Measurements from ENCODE around the gene DLGAP1. TPM values are rescaled to one million over a fixed set of nuclear protein-coding genes. Genes with fewer than 3 reads are reported as not detected.

The DLGAP1 gene
- total and polyA plus RNA-seq, 2 donors (not counting 1 experiment from before 2014, with no cell fraction given): 0.07 to 0.61 TPM

- no peak for ATAC-seq (ENCODE audit: low read depth)
- H2AFZ ChIP-seq (ENCODE audit: insufficient read depth, low read depth, low read length, poor library complexity, severe bottlenecking): no peak overlapping the region
- peaks cover 0 to 3% (median 0%) of the 10 kb centered on the region in 3 donors for H3K9me3 ChIP-seq (ENCODE audit: control extremely low read depth in 1 of 3, control insufficient read depth in 2 of 3, insufficient read depth in 1 of 3, low read length in 2 of 3)
- H3K27ac ChIP-seq (ENCODE audit: low read length in 2 of 2): no peak overlapping the region
- H3K79me2 ChIP-seq (ENCODE audit: control insufficient read depth, insufficient read depth, low read length): no peaks in the 10 kb centered on the region
- no peak overlapping the region for H3K9ac ChIP-seq (ENCODE audit: low read length)
- no peaks in the 10 kb centered on the region for H3K4me1 ChIP-seq (ENCODE audit: control insufficient read depth in 2 of 2, insufficient read depth in 2 of 2, low read length in 2 of 2)
- H3K4me3 ChIP-seq (ENCODE audit: control extremely low read depth in 1 of 5, extremely low read depth in 1 of 5, insufficient read depth in 1 of 5, low read depth in 2 of 5, low read length in 4 of 5): no peak overlapping the region
- TF ChIP-seq, protein P1, sequence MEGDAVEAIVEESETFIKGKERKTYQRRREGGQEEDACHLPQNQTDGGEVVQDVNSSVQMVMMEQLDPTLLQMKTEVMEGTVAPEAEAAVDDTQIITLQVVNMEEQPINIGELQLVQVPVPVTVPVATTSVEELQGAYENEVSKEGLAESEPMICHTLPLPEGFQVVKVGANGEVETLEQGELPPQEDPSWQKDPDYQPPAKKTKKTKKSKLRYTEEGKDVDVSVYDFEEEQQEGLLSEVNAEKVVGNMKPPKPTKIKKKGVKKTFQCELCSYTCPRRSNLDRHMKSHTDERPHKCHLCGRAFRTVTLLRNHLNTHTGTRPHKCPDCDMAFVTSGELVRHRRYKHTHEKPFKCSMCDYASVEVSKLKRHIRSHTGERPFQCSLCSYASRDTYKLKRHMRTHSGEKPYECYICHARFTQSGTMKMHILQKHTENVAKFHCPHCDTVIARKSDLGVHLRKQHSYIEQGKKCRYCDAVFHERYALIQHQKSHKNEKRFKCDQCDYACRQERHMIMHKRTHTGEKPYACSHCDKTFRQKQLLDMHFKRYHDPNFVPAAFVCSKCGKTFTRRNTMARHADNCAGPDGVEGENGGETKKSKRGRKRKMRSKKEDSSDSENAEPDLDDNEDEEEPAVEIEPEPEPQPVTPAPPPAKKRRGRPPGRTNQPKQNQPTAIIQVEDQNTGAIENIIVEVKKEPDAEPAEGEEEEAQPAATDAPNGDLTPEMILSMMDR (IDR thresholded peaks at IDR 0.05): no peak
- TF ChIP-seq EZH2 (IDR thresholded peaks at IDR 0.05; ENCODE audit: borderline replicate concordance, insufficient read depth, low read depth, low read length, poor library complexity, severe bottlenecking): no peak
- POLR2A ChIA-PET: no interaction called here
- Mint-ChIP-seq H3K27me3 (peaks cover 16% of the 10 kb centered on the region), H3K27ac (no peak overlapping the region), H3K9me3 (ENCODE audit: insufficient read depth) (no peaks in the 10 kb centered on the region), H3K4me3 (no peak overlapping the region), H3K4me1 (no peaks in the 10 kb centered on the region)
- CTCF ChIA-PET: no interaction called here
- no peak overlapping the region for H3K4me2 ChIP-seq (replicated peaks; ENCODE audit: low read depth, low read length, poor library complexity, severe bottlenecking)
- DNase-seq: no peak
- no peaks in the 10 kb centered on the region for H3K36me3 ChIP-seq (replicated peaks in 1 of 2; ENCODE audit: control extremely low read depth in 1 of 2, control insufficient read depth in 1 of 2, extremely low read depth in 1 of 2, insufficient read depth in 2 of 2, low read length in 1 of 2)
- H4K20me1 ChIP-seq (ENCODE audit: control insufficient read depth, insufficient read depth, low read length, poor library complexity, severe bottlenecking): no peaks in the 10 kb centered on the region
- 83% methylated on average over 1 of the region's 1 CpG for WGBS (ENCODE audit: insufficient coverage)
- intact Hi-C loops (cut with micrococcal nuclease): no loop called here
- no peaks in the 10 kb centered on the region for H3K27me3 ChIP-seq (replicated peaks in 1 of 4; ENCODE audit: control extremely low read depth in 1 of 4, control insufficient read depth in 3 of 4, insufficient read depth in 4 of 4, low read length in 3 of 4)
Measured at GRCh38 chr18:3789525-3789924, 665.6 kb downstream of the DLGAP1 start.

DNA sequence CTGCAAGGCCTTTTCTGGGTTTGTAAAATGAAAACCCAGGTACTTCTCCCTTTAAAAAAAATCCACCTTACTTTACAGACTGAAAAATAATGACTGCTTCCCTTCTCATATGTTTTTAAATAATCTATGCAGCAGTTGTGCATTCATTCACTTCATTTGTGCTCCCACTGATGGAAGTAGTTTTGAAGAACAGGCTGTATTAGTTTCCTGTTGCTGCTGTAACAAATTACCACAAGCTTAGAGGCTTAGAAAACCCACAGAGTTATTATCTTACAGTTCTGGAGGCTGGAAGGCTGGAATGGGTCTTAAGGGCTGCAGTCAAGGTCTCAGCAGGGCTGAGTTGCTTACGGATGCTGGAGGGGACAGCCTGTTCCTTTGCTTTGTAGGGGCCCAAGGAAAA is 670.2 kb downstream of the DLGAP1 start:
- intact Hi-C loops (cut with micrococcal nuclease): no loop called here
- H3K4me3 Mint-ChIP-seq: no peak overlapping the region
- Histone ChIP-seq H3K27me3 (replicated peaks in 1 of 4; ENCODE audit: control extremely low read depth in 1 of 4, control insufficient read depth in 3 of 4, insufficient read depth in 4 of 4, low read length in 3 of 4) (no peaks in the 10 kb centered on the region), H3K9ac (ENCODE audit: low read length) (no peak overlapping the region), H3K4me1 (ENCODE audit: control insufficient read depth in 2 of 2, insufficient read depth in 2 of 2, low read length in 2 of 2) (no peaks in the 10 kb centered on the region), H3K4me3 (ENCODE audit: control extremely low read depth in 1 of 5, extremely low read depth in 1 of 5, insufficient read depth in 1 of 5, low read depth in 2 of 5, low read length in 4 of 5) (no peak overlapping the region), H3K36me3 (replicated peaks in 1 of 2; ENCODE audit: control extremely low read depth in 1 of 2, control insufficient read depth in 1 of 2, extremely low read depth in 1 of 2, insufficient read depth in 2 of 2, low read length in 1 of 2) (no peaks in the 10 kb centered on the region), H3K27ac (ENCODE audit: low read length in 2 of 2) (no peak overlapping the region), H2AFZ (ENCODE audit: insufficient read depth, low read depth, low read length, poor library complexity, severe bottlenecking) (no peak overlapping the region), H3K9me3 (ENCODE audit: control extremely low read depth in 1 of 3, control insufficient read depth in 2 of 3, insufficient read depth in 1 of 3, low read length in 2 of 3) (peaks cover 0 to 3% (median 0%) of the 10 kb centered on the region in 3 donors), H3K79me2 (ENCODE audit: control insufficient read depth, insufficient read depth, low read length) (no peaks in the 10 kb centered on the region), H3K4me2 (replicated peaks; ENCODE audit: low read depth, low read length, poor library complexity, severe bottlenecking) (no peak overlapping the region), H4K20me1 (ENCODE audit: control insufficient read depth, insufficient read depth, low read length, poor library complexity, severe bottlenecking) (no peaks in the 10 kb centered on the region)
- H3K27me3 Mint-ChIP-seq: peaks cover 13% of the 10 kb centered on the region
- no peaks in the 10 kb centered on the region for H3K9me3 Mint-ChIP-seq (ENCODE audit: insufficient read depth)
- no peak for DNase-seq
- TF ChIP-seq, protein P1 (IDR thresholded peaks at IDR 0.05): no peak
- TF ChIP-seq EZH2 (IDR thresholded peaks at IDR 0.05; ENCODE audit: borderline replicate concordance, insufficient read depth, low read depth, low read length, poor library complexity, severe bottlenecking): no peak
- no peak overlapping the region for H3K27ac Mint-ChIP-seq
- no peaks in the 10 kb centered on the region for H3K4me1 Mint-ChIP-seq
- POLR2A ChIA-PET: no interaction called here
- ATAC-seq (ENCODE audit: low read depth): no peak
- WGBS (ENCODE audit: insufficient coverage): 100% methylated on average over 1 of the region's 1 CpG
- CTCF ChIA-PET: no interaction called here
